Embryonic facial prominence (tissue), 1 donor: Measurements from ENCODE around the gene TTLL3.
A peak's percentile ranks its signal among the peaks of the same experiment; 100 is the strongest.

Experiments
- DNase-seq: peaks from one replicate; pipeline ENCODE4 v3.0.0-alpha.2; 2016; ENCODE audit errors: extremely low spot score

TTLL3 gene

GRCh38 chr3:9780910-9781309, 29.2 kb upstream of the TTLL3 start:
- DNase-seq, result no peak

GRCh38 chr3:9781551-9781950, 28.5 kb upstream of the TTLL3 start:
- DNase-seq, result no peak

- DNase-seq, result no peak
Observed at GRCh38 chr3:9781978-9782603, 28.0 kb upstream of the TTLL3 start.

- DNase-seq, result no peak
Observed at GRCh38 chr3:9782770-9783169, 27.3 kb upstream of the TTLL3 start.

GRCh38 chr3:9783954-9784353, 26.1 kb upstream of the TTLL3 start:
- DNase-seq, result no peak

GRCh38 chr3:9784965-9785364, 25.1 kb upstream of the TTLL3 start:
- DNase-seq, result no peak

- DNase-seq, result no peak
Observed at GRCh38 chr3:9785602-9786001, 24.5 kb upstream of the TTLL3 start.

GRCh38 chr3:9786209-9786739, 23.8 kb upstream of the TTLL3 start:
- no peak for DNase-seq

GRCh38 chr3:9786825-9787669, 23.0 kb upstream of the TTLL3 start:
- DNase-seq, result no peak

GRCh38 chr3:9787714-9788113, 22.3 kb upstream of the TTLL3 start:
- DNase-seq, result no peak

- DNase-seq, result no peak
Observed at GRCh38 chr3:9791127-9791526, 18.9 kb upstream of the TTLL3 start.

GRCh38 chr3:9791790-9792404, 18.2 kb upstream of the TTLL3 start:
- DNase-seq, result no peak

- DNase-seq, result peak; percentile 96
Observed at GRCh38 chr3:9792405-9793160, 17.5 kb upstream of the TTLL3 start, which contains the start of the genes ARPC4 and TADA3. Gene ARPC4 (plus strand): TSS chr3:9793082. CDS start chr3:9793122, 40 bp downstream. Gene TADA3 (minus strand): TSS chr3:9792473. CDS start chr3:9791466, 1,007 bp downstream.

GRCh38 chr3:9793161-9793781, 16.8 kb upstream of the TTLL3 start:
- DNase-seq, result no peak

- no peak for DNase-seq
Observed at GRCh38 chr3:9794400-9794799, 15.7 kb upstream of the TTLL3 start.

GRCh38 chr3:9795207-9795606, 14.9 kb upstream of the TTLL3 start:
- no peak for DNase-seq

- DNase-seq, result no peak
Observed at GRCh38 chr3:9797196-9797945, 12.7 kb upstream of the TTLL3 start.

- no peak for DNase-seq
Observed at GRCh38 chr3:9800529-9800928, 9.5 kb upstream of the TTLL3 start.

GRCh38 chr3:9803494-9803893, 6.6 kb upstream of the TTLL3 start:
- DNase-seq, result no peak

GRCh38 chr3:9804996-9805395, 5.1 kb upstream of the TTLL3 start:
- no peak for DNase-seq

- no peak for DNase-seq
Observed at GRCh38 chr3:9806137-9806536, 3.9 kb upstream of the TTLL3 start.
